ENCODE measurements around the gene CTNNBL1.

- TF ChIP-seq CTCF (conservative IDR thresholded peaks at IDR 0.05 in 1 of 2, IDR thresholded peaks at IDR 0.05 in 1 of 2; ENCODE audit: low read depth in 1 of 2, low read length in 2 of 2) = no peak
- TF ChIP-seq EZH2 (IDR thresholded peaks at IDR 0.05; ENCODE audit: low read length, missing control alignments) = no peak
Measured at GRCh38 chr20:37822141-37822601, 128.3 kb downstream of the CTNNBL1 start.
